ENCODE results near the gene LRRC32.
"Not testable (repeated sequence)": the region's sequence is repeated elsewhere in the genome, so short reads cannot be mapped to it uniquely, and the experiment has no call there.

Gene LRRC32

GRCh38 chr11:76626266-76626665 is 44.3 kb downstream of the LRRC32 start:
- DNase-seq: no peak

GRCh38 chr11:76625472-76626186 is 44.9 kb downstream of the LRRC32 start:
- no peak for DNase-seq

GRCh38 chr11:76624500-76625379 is 45.8 kb downstream of the LRRC32 start:
- DNase-seq: no peak

GRCh38 chr11:76623884-76624419 is 46.6 kb downstream of the LRRC32 start:
- no peak for DNase-seq

- DNase-seq: no peak
These were observed 47.2 kb downstream of the LRRC32 start for GRCh38 chr11:76623171-76623883.

- no peak for DNase-seq
These were observed 48.0 kb downstream of the LRRC32 start for GRCh38 chr11:76622493-76623094.

- no peak for DNase-seq
These were observed 48.7 kb downstream of the LRRC32 start for GRCh38 chr11:76621868-76622267.

- DNase-seq: no peak
These were observed 49.1 kb downstream of the LRRC32 start for GRCh38 chr11:76621466-76621865.

- no peak for DNase-seq
These were observed 50.1 kb downstream of the LRRC32 start for GRCh38 chr11:76620489-76620888.

GRCh38 chr11:76619801-76620200 is 50.7 kb downstream of the LRRC32 start:
- DNase-seq: not testable (repeated sequence)

- no peak for DNase-seq
These were observed 52.8 kb downstream of the LRRC32 start for GRCh38 chr11:76617553-76618265.

GRCh38 chr11:76616676-76617552 is 53.6 kb downstream of the LRRC32 start:
- no peak for DNase-seq

- no peak for DNase-seq
These were observed 54.6 kb downstream of the LRRC32 start for GRCh38 chr11:76615950-76616349.

GRCh38 chr11:76614471-76615179 is 55.9 kb downstream of the LRRC32 start:
- no peak for DNase-seq

GRCh38 chr11:76613901-76614300 is 56.6 kb downstream of the LRRC32 start:
- DNase-seq: no peak

- DNase-seq: no peak
These were observed 58.3 kb downstream of the LRRC32 start for GRCh38 chr11:76612226-76612625.

GRCh38 chr11:76610871-76611475 is 59.6 kb downstream of the LRRC32 start:
- peak; percentile 51 for DNase-seq

- DNase-seq: no peak
These were observed 60.2 kb downstream of the LRRC32 start for GRCh38 chr11:76610371-76610770.

- no peak for DNase-seq
These were observed 60.7 kb downstream of the LRRC32 start for GRCh38 chr11:76609736-76610370.
